Effector CD4-positive, alpha-beta T cell (primary cell): ENCODE data around the gene TNFRSF11A.

Experiments used
- DNase-seq: peaks from one replicate; pipeline ENCODE4 v3.0.0-alpha.2; 2020
- total RNA-seq: gene quantifications from one replicate; lab custom pipeline; 2026; lab: John Stamatoyannopoulos, UW

The TNFRSF11A gene
- 3.8 reads per million, percentile 14 among the genes with 10 or more reads in this experiment for total RNA-seq

DNA sequence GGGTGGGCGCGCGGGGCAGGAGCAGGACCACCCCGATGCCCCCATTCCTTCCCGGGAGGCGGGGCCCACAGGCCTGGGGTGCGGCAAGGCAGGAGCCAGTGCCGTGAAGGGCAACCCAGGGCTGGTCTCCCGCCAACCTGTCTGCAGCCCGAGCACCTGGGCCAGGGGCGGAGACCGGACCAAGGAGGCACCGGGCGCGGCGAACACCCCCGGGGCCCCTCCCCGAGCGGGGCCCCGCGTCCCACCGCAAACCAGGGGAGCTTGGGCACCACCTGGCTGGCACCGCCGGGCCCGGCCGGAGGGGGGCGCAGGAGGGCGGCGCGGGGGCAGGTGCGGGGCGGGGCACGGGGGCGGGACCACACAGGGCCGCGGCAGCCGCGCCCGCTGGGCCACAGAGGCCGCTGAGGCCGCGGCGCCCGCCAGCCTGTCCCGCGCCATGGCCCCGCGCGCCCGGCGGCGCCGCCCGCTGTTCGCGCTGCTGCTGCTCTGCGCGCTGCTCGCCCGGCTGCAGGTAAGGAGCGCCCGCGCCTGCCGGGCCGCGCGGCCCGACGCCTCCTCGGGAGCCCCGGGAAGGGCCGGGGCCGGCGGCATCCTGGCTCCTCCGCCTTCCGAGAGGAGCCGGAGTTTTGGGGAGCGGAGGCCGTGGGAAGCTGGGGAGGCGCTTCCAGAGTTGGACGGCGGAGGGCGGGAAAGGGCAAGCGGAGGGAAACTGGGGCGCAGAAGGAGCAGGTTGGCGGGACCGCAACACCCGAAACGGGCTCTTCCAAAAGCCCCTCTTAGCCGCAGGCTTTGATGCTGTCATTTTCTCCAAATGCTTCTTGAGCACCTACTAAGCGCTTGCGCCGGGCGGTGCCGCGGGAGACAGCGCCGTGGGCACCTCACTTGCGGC lies at the start of gene TNFRSF11A:
Gene TNFRSF11A (plus strand): TSS at position 394 of the 889 bp plus-strand sequence. CDS start 43 bp downstream, at position 437.
- DNase-seq = peak; percentile 33

DNA sequence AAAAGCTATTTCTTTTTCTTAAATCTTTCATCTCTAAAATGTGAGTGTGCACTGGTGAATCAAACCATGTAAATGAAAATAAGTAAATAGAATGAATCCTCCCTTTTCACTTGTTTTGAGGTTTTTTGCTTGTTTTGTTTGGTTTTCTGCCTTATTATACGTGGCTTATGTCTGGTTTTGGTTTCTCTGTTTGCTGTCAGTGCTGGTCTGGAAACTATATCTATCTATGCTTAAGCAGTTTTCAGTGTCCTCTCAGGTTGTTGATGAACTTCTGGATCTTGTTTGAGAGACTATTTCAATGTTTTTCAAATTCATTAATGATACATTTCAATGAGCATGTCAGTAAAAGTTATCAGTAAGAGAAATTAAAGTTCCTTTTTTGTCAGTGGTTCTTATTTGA lies 48.1 kb upstream of the TNFRSF11A start:
- no peak for DNase-seq

DNA sequence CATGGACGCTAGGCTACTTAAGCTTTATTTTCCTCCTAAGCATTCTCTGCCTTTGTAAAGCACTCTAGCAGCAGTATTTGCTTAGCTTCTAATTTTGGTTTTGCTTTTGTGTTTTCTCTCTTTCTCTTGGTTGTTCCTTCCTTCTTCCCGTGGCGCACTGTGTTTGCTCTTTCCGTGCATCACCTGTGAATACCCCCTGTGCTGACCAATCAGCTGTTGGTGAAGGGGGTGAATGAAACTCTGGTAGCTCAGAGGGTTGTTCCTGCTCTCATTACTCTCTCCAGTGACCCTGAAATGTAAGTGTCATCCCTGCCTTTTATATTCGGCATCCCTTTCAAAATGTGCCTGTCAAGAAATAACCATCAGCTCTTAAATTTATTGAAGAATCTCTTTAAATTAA lies 45.5 kb upstream of the TNFRSF11A start:
- DNase-seq = no peak

DNA sequence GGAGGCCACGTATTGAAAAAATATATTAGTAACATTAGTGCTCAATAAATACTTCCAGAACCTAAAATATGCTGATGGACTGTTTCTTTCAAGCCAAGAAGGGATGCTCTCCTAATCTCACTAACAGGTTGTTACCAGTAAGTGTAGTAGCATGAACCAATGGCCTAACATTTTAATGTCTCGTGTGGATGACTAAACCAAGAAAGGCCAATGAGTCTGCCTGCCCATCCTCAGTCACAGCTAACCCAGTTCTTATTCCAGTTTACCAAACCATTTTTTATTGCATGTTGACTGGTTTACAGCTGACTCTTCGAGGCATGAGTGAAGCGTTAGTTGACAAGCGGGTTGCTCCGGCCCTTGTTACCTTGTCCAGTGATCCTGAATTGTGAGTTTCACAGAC lies 45.1 kb upstream of the TNFRSF11A start:
- no peak for DNase-seq

DNA sequence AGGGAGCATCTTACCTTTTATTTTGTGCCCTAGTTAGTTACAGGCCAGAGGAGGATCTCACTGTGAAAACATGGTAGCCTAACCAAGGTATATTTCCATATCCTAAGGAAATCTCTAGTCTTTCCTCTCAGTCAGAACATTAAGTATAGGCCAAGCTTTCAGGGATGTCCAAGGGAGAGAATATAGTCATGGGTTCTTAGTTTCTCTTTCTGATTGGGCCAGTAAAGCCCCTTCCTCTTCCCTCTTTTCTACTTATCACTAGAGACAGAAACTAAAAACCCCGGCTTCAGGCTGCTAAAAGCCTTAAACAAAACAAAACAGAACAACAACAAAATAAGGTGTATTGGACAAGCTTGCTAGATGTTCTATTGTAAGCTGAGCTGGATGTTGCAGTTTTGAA lies 44.3 kb upstream of the TNFRSF11A start:
- no peak for DNase-seq

DNA sequence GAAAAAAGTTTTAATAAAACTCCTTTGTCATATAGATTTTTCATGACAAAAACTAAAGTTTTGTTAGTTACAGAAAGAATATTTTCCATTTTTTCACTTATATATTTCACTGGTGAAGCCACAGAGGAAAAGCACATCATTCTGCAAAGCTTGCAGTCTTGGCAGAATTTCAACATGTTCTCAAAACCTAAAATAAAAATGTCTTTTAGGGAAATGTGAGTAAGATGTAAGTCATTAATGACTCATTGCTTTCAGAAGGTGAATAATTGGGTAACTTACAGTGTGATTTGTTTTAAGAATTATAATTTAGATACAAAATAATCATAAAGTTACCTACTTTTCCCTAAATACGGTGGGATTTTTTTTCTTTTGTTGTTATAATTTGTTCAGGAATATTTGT lies 43.4 kb upstream of the TNFRSF11A start:
- no peak for DNase-seq

DNA sequence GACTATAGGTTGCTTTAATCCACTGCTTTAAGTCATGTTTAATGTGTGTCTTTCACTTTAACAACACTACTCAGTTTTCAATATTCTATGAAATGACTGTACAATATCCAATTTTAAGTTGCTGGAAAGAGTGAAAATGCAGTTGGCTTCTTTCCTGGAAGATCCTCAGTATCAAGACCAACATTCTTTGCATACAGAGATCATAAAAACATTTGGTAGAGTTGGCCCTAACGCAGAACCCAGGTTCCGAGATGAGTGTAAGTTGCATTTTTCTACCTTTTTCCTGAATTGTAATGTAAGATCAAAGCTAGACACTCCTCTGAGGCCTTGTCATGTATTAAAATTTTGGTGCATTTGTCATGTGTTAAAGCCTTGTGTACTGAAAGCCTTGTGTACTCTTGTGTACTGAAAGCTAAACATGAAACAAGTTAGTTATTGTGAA lies 42.9 kb upstream of the TNFRSF11A start:
- DNase-seq = no peak

DNA sequence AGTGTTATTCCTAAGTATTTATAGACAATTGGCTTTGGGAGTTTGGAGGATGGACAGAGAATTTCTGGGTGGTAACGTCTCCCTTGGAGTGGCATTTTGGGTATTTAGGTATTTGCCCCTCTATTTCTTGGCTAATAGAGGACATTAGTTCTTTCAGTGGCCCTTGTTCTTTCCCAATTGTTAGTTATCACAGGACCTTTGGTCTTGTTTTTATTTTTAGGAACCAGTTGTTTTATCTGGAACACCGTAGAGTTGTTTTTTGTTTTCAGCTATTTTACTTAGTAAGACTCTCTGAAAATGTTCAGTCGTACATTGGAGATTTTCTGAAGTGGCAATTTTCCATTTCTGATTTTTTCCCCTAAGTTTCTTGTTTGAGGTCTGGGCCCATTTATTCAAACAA lies 40.5 kb upstream of the TNFRSF11A start:
- DNase-seq = no peak

DNA sequence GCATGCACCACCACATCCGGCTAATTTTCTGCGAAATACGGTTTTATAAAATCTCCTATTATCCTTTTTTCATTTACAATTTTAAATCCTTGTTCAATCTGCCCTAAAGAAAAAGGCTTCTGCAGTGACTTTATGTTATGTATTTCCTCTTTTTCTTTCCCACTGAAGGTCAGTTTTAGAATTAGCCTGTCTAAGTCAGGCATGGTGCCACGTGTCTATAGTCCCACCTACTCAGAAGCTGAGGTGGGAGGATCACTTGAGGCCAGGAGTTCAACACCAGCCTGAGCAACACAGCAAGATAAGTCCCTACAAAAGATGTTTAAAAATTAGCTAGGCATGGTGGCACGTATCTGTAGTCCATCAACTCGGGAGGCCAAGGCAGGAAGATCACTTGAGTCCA lies 39.8 kb upstream of the TNFRSF11A start:
- DNase-seq = no peak

DNA sequence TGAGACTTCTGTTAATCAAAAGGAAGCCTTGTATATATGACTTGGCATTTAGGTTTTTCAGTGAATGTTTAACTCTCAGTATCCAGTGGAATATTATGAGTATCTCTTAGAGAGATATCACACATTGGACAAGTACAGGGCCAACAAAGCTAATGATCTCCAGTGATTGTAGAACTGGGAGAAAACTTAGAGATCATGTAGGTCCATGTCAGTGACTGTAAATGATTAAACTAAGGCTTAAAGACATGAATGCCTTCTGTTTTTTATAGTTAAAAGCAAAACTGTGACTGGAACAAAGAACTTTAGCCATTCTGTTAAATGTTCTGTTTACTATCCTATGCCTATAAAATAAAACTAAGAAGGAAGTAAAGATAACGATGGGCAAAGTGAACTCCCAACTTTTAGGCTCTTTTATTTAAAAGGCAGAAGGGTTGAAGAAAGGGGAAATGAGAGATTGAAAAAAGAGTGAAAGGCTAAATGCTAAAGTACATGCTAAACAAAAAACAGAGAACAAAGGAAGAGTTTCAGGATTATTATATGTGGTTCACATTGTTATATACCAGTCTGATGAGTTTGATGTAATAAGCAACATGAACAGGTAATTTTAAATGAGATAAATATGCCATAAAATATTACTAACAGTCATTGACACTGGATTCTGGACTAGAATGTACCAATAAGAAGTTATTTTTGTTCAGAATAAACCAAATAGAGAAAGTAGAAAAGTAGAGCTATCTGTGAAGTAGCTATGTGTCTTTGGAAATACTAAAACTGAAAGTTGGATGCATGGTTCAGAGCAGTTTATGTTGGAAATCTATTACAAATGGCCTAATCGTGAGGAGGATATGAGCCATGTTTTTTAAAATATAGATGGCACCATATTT lies 37.1 kb upstream of the TNFRSF11A start:
- DNase-seq = no peak

DNA sequence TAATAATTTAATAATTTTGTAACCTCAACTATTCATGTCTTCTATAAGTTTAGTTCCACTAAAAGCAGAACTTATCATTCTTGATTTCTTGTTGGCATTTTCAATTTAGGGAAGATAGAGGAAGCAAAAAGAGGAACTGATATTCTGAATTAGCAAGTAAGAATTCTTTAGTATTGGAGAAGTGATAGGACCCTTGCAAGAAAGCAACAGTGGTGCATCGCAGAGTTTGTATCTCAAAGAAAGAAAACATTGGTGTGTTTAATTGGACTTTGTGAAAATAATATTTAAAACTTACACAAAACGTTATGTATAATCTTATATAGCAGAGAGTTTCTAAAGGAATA lies 36.5 kb upstream of the TNFRSF11A start:
- no peak for DNase-seq

DNA sequence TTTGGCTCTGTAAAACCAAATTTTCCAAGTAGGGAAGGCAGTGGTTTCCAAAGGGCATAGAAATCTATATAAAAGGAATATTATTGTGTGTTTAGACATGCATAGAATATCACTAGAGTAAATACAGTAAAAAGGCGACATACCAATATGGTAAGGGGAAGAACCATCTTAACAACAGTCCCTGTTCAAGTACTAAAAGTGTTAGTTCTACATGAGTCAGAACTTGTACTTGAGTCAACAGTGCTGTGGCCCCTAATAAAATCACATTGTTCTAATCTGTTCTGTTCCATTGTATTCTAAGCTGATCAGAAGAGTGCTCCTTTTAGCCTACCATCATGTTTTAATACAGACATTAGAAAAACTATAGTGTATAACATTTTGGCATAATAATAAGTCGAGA lies 36.1 kb upstream of the TNFRSF11A start:
- DNase-seq = no peak

DNA sequence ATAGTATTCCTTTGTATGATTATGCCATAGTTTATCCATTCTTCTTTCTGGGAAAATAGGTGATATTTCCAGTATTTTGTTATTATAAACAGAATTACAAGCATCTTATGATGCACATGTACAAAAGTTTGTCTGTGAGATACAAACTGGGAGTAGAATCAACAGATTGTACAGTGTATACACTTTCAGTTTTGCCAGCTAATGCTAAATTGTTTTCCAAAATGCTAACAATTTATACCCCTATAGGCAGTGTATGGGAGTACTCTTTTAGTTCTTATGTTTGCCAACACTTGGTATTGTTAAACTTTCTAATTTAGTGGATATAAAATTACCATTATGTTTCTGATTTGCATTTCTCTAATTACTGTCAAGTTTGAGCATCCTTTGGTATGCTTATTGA lies 31.0 kb upstream of the TNFRSF11A start:
- no peak for DNase-seq

DNA sequence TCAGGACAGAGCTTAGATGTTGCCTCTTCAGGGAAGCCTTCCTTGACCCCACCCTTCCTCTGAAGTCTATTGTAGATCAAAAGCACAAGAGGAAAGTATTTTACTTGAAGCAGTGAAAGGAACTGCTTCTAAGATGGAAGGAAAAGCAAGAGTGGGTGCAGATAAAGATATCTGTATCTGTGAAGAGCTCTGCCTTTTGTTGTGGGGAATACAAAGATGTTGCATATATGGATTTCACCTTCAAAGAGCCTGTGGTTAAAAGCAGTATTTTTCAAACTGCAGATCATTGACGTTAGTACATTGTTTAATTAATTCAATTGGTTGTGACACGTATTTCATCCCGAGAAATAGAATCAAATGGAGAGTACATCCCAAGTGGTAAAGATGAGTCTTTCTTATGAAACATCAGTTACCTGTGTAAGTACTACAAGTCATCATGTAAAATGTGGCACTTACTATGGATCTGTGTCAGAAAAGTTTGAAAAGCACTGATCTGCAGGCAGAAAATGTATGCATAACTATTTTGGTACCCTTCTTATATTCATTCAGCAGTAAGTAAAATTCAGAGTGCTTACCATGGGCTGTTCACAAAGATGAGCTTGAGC lies 24.6 kb upstream of the TNFRSF11A start:
- DNase-seq = no peak

DNA sequence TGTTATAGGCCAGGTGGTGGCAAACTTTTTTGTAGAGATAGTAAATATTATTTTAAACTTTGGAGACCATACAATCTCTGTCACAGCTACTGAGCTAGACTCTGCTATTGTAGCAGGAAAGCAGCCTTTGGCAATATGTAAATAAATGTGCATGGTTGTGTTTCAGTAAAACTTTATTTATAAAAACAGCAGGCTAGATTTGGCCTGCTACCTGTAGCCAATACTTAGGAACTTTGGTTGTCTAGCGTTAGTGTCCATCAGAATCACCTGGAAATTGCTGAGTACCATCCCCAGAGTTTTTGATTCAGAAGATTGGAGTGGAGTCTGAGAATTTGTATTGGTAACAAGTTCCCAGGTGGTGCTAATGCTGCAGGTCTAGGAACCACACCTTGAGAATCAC lies 23.8 kb upstream of the TNFRSF11A start:
- DNase-seq = no peak

DNA sequence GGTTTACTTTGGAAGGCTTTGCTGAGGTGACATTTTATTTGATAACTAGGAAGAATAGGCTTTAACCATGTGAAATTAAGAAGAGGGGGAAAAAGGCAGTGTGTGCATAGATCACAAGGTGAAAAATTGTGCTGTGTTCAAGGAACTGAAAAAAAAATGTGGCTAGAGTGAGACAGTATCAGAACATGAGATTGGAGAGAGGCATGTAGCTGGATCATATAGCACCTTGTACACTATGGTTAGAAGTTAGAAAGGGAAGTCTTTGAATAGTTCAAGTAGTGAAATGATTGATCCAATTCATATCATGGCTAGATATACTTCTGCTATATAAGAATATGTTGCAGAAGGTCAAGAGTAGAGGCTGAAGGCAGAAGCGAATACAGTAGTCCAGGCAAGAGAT lies 12.3 kb upstream of the TNFRSF11A start:
- no peak for DNase-seq

DNA sequence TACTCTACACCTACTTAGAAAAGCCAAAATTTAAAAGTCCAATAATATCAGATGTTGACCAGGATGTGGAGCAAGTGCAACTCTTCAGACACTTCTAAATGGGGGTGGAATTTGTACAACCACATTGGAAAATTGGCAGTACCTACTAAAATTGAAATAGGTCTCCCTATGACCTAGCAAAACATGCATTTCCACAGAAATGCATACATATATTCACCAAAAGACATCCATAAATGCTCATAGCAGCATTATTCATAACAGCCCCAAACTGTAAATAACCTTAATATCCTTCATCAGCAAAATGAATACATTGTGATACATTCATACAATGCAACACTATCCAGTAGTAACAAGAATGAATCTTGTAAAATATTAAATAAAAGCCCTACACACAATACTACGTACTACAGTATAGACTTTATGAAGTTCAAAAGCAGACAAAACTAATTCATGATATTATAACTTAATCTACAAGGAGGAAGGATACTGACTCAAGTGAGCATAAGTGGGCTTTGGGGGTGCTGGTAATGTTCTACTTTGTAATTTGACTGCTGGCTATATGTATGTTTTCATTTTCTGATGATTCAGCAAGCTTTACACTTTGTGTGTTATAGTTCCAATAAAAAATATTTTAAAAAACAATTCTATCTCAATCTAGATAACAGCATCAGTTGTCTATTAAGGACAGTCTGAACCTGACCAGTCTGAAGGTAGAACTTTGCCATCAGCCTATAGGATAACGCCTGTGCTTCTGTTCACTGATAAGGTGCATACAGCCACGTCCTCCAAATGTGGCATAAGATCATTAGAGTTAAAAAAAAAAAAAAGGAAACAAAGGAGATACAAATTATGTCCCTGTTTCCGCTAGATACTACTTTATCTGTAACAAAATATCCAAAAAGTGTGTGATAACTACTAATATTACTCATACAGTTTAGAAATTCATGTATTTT lies 6.6 kb upstream of the TNFRSF11A start:
- DNase-seq = no peak

DNA sequence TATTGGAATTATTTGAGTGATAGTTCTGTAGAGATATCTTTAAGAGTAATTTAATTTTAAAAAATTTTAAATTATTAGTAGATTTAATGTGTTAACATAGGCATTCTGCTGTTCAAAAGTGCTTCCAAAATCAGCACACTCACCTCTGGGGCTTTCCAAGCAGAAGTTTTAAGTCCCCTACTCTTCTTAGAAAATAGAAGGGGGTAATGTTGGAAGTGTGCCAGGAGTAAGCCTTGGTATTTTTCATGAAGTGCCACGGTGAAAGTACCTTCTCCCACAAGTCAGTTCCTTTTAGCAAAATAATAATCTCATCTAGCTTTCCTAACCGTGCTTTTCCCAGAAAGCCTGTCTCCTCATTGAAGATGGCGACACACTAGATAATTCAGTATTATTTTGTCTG lies 3.9 kb upstream of the TNFRSF11A start:
- no peak for DNase-seq

DNA sequence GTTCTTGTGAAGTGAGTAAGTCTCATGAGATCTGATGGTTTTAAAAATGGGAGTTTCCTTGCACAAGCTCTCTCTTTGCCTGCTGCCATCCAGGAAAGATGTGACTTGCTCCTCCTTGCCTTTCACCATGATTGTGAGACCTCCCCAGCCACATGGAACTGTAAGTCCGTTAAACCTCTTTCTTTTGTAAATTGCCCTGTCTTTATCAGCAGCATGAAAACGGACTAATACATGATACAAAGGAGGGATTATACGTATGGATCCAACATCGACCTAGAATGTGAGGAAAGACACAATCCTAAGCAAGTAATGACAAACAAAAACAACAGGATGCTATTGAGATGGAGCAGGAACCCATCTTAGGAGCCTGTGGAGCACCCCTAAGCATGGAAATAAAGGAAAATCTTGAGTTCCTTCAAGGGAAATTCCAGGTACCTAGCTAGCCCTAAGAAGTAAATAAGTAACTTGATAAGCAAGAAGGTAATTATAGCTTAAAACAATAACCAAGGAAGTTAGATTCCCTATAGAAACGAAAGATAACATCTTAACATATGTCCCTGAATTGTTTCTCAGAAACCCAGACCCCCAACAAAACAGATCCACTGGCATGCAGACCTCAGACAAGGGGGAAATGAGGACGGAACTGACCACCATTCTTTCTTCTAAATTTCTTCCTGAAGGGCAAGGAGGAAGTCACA lies 1.5 kb upstream of the TNFRSF11A start:
- no peak for DNase-seq

DNA sequence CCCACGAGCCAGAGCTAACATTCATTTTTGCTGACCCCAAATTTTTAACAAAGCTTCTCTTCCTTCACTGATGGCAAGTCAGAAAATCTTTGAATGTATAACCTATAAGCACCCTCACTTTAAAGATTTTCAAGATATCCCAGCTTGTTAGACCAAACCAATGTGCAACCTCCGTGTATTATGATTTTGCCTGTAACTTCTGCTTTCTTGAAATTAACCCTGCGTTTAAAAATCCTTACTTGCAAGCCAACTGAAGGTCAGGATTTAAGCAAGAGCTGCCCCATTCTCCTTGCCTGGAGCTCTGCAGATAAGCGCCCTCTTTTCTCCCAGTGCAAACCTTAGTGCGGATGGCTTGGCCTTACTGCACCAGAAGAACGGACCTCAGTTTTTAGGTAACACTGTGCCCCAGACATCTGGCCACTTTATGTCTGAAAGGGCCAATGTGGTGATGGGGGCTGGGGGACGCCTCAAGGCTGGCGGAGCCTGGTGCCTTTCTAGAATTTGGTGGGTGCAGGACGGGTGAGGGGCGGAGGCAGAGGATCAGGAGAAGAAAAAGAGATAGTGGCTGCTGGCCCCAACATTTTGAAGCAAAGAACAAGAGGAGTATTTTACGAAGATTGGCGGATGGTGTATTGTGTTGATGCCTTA lies 805 bp upstream of the TNFRSF11A start:
- DNase-seq = no peak
